HepG2 (cell line): ENCODE measurements around the gene TMBIM1. TPM values are rescaled to one million over a fixed set of nuclear protein-coding genes. Genes with fewer than 3 reads are reported as not detected.

Source experiments
- ARNT2 ChIP-seq: sonication (generic); formaldehyde crosslinking; IDR thresholded peaks from 2 replicates; pipeline ENCODE4 v1.8.0; 2022; ENCODE audit warnings: mild to moderate bottlenecking, low read depth, missing genetic modification reagents, moderate library complexity
- BCL3 ChIP-seq: sonication (generic); formaldehyde crosslinking; IDR thresholded peaks from 2 replicates; pipeline ENCODE4 v1.5.1; 2020; ENCODE audit warnings: mild to moderate bottlenecking, missing genetic modification reagents, moderate library complexity
- EHMT2 ChIP-seq: fragments of 200-600 bp; sonication (generic); IDR thresholded peaks from 2 replicates; pipeline ENCODE4 v1.7.0; 2017; ENCODE audit warnings: antibody characterized with exemption, low read depth, low read length, borderline replicate concordance
- HNF4G ChIP-seq, 2 experiments: sonication (generic) in 1 of 2; formaldehyde crosslinking in 1 of 2; IDR thresholded peaks; 2 replicates each; pipeline versions ENCODE4 v1.4.0 to v1.6.1; 2011 to 2020; ENCODE audit warnings: borderline replicate concordance in 2 of 2, low read depth in 2 of 2, mild to moderate bottlenecking in 2 of 2, low read length in 1 of 2, missing genetic modification reagents in 1 of 2, moderate library complexity in 1 of 2
- HOXD1 ChIP-seq: sonication (generic); formaldehyde crosslinking; IDR thresholded peaks from 2 replicates; pipeline ENCODE4 v1.5.0; 2020; ENCODE audit warnings: missing genetic modification reagents
- IKZF4 ChIP-seq: sonication (generic); formaldehyde crosslinking; IDR thresholded peaks from 2 replicates; pipeline ENCODE4 v1.5.1; 2020; ENCODE audit warnings: borderline replicate concordance, mild to moderate bottlenecking, low read depth, missing genetic modification reagents; ENCODE audit errors: not compliant biosample characterization
- MXI1 ChIP-seq: IDR thresholded peaks from 3 replicates; pipeline ENCODE4 v1.6.1; 2012; ENCODE audit warnings: low read depth, low read length, inconsistent platforms, borderline replicate concordance
- PITX1 ChIP-seq: sonication (generic); formaldehyde crosslinking; IDR thresholded peaks from 2 replicates; pipeline ENCODE4 v1.5.1; 2020; ENCODE audit warnings: mild to moderate bottlenecking, missing genetic modification reagents
- PRDM15 ChIP-seq: sonication (generic); formaldehyde crosslinking; IDR thresholded peaks from 2 replicates; pipeline ENCODE4 v1.4.0; 2020; ENCODE audit warnings: missing genetic modification reagents
- RCOR2 ChIP-seq: IDR thresholded peaks from 2 replicates; pipeline ENCODE4 v1.6.1; 2016; ENCODE audit warnings: missing biosample characterization, missing genetic modification reagents
- TBP ChIP-seq: sonication (generic); formaldehyde crosslinking; IDR thresholded peaks from 2 replicates; pipeline ENCODE4 v1.5.0; 2020; ENCODE audit warnings: missing genetic modification reagents
- ZNF143 ChIP-seq: sonication (generic); formaldehyde crosslinking; IDR thresholded peaks from 2 replicates; pipeline ENCODE4 v1.4.0; 2020; ENCODE audit warnings: missing genetic modification reagents
- ZNF20 ChIP-seq: sonication (generic); formaldehyde crosslinking; IDR thresholded peaks from 2 replicates; pipeline ENCODE4 v1.4.0; 2020; ENCODE audit warnings: mild to moderate bottlenecking, moderate library complexity, missing genetic modification reagents
- ZNF280D ChIP-seq: sonication (generic); formaldehyde crosslinking; IDR thresholded peaks from 2 replicates; pipeline ENCODE4 v1.5.1; 2020; ENCODE audit warnings: mild to moderate bottlenecking, missing genetic modification reagents
- ZNF574 ChIP-seq: sonication (generic); formaldehyde crosslinking; IDR thresholded peaks from 2 replicates; pipeline ENCODE4 v1.4.0; 2020; ENCODE audit warnings: missing genetic modification reagents
- ZNF670 ChIP-seq: sonication (generic); formaldehyde crosslinking; IDR thresholded peaks from 2 replicates; pipeline ENCODE4 v1.8.0; 2022; ENCODE audit warnings: mild to moderate bottlenecking, missing genetic modification reagents, borderline replicate concordance
- polyA plus RNA-seq, 8 experiments: library from polyadenylated mRNA; depleted of rRNA in 3 of 8; stranded (reverse) in 7 of 8; unstranded in 1 of 8; fragments of >200 nt; fragmentation: Illumina TruSeq in 4 of 8; extraction: Trizol in 4 of 8; gene quantifications; 2 replicates each; pipeline versions ENCODE4 v1.2.1 to v1.2.3, GENCODE V29; 2011 to 2016; ENCODE audit warnings: low read depth in 4 of 8, missing spikeins in 1 of 8, mixed read lengths in 1 of 8; ENCODE audit not compliant: insufficient read depth in 1 of 8
- total RNA-seq, 5 experiments: library from RNA; depleted of rRNA; stranded (reverse); fragments of >200 nt; fragmentation: Illumina TruSeq; extraction: Trizol; gene quantifications; 2 replicates each; pipeline ENCODE4 v1.2.3, GENCODE V29; 2016; ENCODE audit warnings: low read depth in 1 of 5

TMBIM1 gene
- total and polyA plus RNA-seq, 2 of the 13 experiments (the other 11 are each of a cell fraction or from before 2014, with no cell fraction given), result 127 to 139 TPM

GRCh38 chr2:218289639-218290315 is 2.5 kb downstream of the TMBIM1 start (continued):
- TF ChIP-seq ZNF280D (CRISPR knock-in tag) (0 out of 2 replicates have a peak, but pooled peaks have one; percentile 63), BCL3 (peak; percentile 7; the same call in 1 of the 2 replicates), ZNF670 (peak; percentile 87), ZNF574 (peak; percentile 58; the same call in 1 of the 2 replicates), HNF4G (IDR thresholded peaks at IDR 0.05; ENCODE audit: borderline replicate concordance, low read depth, low read length) (peak; percentile 79), HNF4G (CRISPR knock-in tag; IDR thresholded peaks at IDR 0.05; ENCODE audit: borderline replicate concordance, low read depth) (no peak), PITX1 (0 out of 2 replicates have a peak, but pooled peaks have one; percentile 49), HOXD1 (CRISPR knock-in tag) (peak; percentile 48; the same call in 1 of the 2 replicates), MXI1 (peak; percentile 51; the same call in 1 of the 3 replicates), ZNF20 (CRISPR knock-in tag) (no peak), IKZF4 (CRISPR knock-in tag) (peak; percentile 81), EHMT2 (0 out of 2 replicates have a peak, but pooled peaks have one; percentile 45), PRDM15 (CRISPR knock-in tag) (peak; percentile 95), RCOR2 (CRISPR knock-in tag) (0 out of 2 replicates have a peak, but pooled peaks have one; percentile 25), TBP (0 out of 2 replicates have a peak, but pooled peaks have one; percentile 42), ARNT2 (no peak; the same call in 1 of the 2 replicates), ZNF143 (CRISPR knock-in tag) (peak; percentile 37; the same call in 1 of the 2 replicates)
